ENCODE data around the gene ZNF516.
A peak's percentile ranks its signal among the peaks of the same experiment; 100 is the strongest.
"Not testable (repeated sequence)": the region's sequence is repeated elsewhere in the genome, so short reads cannot be mapped to it uniquely, and the experiment has no call there.

The ZNF516 gene

DNA sequence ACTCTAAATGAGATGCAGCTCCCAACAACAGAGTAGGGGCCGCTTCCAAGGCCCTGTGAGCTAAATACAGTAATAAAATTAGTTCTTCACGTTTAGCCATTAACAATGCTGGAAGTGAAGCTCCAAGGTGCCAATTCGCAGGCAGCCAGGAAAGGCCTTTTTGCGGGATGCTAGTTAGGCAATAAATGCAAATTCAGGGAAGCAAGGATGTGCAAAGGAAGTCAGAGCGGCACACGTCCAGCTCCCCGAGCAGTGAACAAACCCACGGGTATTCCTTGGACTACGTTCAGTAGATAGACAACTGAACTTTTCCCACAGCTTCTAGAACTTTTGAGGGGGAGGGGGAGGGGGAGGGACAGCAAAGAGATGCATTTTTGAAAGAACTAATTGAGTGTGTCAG is 6.9 kb downstream of the ZNF516 start:
- no peak for DNase-seq

- DNase-seq: peak; percentile 44 to 79
Observed at GRCh38 chr18:76487782-76488181, 7.3 kb downstream of the ZNF516 start.

DNA sequence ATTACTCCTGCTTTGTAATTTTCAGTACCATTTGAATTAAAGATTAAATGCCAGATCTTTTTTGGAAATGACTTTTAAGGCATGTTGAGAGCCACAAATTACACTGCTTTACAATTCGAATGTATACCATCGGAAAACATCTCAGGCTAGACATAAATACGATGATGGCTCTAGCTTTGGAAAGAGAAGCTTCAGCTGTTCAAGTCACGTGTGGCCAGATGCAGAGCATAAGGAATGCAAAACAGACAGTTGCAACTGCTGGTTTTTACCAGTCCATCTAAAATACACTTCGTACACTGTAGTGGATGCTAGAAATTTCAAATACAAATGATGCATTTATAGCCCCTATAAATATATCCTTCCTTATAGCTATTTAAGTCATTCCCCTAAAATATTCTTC is 8.0 kb downstream of the ZNF516 start:
- DNase-seq: peak; percentile 44 to 51

DNA sequence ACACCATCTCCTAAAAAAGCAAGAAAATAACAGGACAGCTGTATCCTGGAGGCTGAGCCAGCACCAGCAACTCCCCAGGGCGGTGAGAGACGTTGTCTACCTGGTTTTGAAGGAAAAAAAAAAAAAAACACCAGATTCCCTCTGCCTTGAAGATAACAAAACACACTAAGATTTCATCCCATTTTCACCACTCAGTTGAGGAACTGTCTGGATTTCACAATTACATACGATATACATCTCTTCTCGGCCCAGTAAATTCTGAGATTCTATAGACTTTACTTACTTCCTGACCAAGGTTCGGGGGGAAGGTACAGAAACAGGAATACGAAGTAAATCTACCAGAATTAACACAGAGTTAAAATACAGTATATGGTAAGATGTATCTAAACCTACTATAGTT is 8.5 kb downstream of the ZNF516 start:
- DNase-seq: no peak

DNA sequence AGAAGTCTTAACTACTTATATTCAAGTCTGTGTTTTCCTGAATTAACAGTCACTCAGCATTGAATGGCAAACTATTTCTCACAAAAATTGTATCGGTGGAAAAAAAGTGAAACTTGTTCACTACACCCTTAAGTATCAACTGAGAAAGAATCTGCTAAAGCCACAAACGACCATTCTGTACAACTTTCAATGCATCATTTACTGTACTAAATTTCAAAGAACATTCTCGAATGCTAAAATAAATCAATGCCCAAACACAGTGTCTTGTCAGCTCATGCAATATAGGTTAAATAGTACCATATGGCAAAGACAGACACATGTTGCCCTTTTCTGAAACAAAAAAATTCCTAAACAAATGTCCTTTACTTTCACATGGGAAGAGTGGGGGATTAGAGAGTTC is 9.0 kb downstream of the ZNF516 start:
- no peak for DNase-seq

DNA sequence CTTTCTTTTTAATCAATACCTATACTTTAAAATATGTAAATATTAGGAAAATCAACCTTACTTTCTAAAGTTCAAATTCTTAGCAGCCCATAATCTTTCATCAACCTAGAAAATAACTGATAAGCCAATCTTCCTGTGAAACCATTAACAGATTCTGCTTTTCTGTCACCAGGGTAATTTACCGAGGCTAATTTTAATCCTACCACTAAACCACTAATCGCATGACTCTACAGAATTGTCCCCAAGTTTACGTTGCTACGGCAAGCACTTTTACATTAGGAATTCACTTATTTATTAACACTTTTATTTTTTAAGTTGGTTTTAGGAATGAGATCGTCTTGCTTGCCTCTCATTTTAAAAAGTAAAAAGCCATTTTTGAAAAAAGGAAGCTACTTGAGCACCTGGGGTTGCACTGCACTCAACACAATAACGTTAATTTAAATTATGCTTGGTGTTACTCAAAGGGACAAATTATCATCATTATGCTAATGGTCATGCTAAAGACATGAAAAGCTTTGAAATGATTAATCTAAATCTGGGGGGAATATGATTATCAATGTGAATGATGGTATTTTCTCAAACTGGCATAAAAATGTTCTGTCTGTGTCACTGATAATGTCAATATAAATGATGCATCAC is 10.2 kb downstream of the ZNF516 start:
- DNase-seq: no peak

DNA sequence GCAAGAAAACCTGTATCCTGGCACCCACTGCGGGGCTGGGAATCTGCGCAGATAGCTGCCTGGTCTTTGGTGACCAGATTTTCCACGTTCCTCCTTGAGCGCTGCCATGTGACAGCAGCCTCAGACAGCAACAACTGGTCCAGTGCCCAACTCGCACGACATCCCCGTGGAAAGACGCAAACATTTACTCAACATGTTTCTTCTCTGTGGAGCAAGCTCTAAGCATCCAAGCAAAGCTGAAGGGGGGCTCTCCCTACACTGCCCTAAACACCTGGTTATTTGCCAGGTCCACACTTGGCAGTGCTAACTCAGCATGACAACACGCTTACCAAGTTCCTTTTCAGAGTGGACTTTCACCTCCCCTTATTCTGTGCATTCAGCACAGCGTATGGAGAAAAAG is 11.3 kb downstream of the ZNF516 start:
- DNase-seq: no peak

DNA sequence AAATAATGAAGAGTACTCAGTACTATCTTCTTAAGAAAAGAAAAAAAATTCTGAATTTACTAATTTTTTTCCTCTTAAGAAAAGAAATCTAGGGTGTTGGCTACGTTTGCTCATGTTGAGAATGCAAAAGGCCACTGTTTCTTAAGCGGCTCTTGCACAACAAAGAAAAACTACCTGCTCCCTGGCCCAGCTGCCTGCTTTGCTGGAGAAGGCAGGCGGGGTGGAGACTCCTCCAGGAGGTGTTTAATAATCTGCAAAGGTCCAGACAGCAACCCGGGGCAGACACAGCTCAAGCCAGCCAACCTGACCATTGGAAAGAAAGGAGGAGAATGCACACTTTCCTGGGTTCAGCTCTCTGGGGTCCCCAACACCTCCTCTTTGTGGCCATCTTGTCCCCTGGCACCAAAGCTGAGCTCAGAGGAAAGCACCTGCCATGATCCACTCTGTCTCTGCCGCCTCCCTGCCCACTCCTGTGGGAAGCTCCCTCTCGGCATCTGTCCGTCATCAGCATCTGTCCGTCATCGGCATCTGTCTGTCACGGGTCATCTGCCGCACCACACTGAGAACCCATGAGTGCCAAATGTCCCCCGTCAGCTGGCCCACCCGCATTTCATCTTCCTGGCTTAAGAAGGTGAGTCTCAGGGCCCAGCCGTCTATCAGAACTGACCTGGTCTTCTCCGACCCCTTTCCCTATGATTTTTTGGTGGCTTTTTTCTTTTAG is 11.9 kb downstream of the ZNF516 start:
- peak in 1 of 2 experiments; percentile 55 for DNase-seq

- DNase-seq: no peak
Observed at GRCh38 chr18:76482267-76482666, 12.8 kb downstream of the ZNF516 start.

GRCh38 chr18:76480913-76481312 is 14.1 kb downstream of the ZNF516 start:
- DNase-seq: no peak

GRCh38 chr18:76479351-76480238 is 15.4 kb downstream of the ZNF516 start:
- no peak for DNase-seq

GRCh38 chr18:76476665-76477561 is 18.1 kb downstream of the ZNF516 start:
- no peak for DNase-seq

GRCh38 chr18:76475450-76476194 is 19.4 kb downstream of the ZNF516 start:
- no peak for DNase-seq

DNA sequence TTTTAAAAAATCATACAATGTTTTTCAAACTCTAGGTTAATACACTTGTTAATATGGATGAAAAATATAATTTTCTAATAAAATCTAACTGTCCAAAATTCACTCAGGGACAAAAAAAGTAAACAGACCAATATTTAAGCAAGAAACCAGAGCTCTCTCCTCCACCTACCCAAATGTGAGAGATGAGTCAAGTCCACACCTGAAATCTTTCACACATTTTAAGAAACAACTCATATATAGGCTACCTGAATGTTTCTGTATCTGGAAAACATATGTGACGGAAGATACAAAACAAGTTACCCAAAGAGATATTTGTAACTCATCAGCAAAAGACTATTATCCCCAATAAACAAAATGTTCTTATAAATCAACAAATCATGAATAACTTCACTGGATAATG is 20.2 kb downstream of the ZNF516 start:
- no peak for DNase-seq

- DNase-seq: not testable (repeated sequence)
Observed at GRCh38 chr18:76473521-76473920, 21.5 kb downstream of the ZNF516 start.

DNA sequence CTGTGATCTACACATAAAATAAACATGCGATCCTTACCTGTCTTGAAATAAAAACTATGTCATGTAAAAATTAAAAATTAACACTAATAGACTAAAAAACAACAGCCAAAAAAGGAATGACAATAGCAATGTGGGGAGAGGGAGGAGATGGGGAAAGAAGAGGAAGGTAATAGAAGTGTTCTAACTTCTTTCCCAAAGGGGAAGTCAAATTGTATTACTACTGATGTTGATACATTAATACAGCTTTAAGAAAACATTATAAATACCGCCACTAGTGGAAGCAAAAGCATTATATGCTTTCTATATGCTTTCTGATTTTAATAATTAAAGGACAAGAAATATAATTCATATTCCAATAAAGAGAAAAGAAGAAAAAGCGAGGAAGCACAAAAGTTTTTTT is 22.2 kb downstream of the ZNF516 start:
- no peak for DNase-seq

DNA sequence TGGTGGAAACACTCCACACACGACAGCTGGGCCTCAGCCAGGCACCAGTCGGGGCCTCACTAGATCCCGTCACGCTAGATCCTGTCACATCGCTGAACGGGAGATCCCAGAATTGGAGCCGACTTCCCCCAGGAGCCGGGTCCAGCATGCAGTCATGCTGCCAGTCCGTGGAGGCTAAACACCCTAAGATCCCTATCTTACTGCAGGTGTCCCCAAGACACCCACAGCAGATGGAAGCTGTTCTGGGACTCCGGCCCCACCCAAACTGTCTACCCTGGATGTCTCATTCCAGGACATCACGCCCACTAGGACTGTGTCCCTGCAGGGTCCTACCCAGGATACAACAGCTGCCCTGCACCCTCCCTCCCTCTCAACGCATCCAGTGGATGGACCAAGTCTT is 23.4 kb downstream of the ZNF516 start:
- DNase-seq: no peak

DNA sequence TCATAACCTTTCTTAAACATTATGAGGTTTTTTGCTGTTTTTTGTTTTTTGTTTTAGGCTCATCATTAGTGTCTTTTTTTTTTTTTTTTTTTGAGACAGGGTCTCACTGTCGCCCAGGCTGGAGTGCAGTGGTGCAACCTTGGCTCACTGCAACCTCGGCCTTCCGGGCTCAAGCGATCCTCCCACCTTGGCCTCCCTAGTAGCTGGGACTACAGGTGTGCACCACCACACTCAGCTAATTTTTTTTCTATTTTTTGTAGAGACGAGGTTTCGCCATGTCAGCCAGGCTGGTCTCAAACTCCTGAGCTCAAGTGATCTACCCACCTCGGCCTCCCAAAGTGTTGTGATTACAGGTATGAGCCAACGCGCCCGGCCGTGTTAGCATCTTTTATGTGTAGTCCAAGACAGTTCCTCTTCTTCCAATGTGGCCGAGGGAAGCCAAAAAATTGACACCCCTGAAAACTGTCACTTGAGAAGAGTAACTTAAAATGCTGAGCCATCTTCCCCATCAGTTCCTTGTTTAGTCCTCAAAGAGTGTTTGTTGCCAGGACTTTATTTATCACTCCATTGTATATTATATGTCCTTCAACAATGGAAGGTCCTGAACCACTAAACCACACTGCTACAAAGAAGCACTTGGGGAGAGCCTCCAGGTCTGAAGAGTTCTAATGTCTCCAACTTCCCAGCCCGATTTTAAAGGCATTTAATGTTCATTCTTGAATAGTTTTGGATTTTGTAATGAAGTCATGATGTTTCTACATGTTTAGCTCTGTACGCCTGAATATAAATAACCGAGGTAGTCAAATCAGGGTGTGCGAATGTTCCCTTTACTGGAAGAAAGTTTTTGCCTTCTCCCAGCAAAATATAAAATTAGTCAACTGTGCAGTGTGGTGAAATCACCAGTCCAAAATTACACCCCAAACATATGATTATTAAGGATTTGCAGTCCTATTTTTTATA is 26.4 kb downstream of the ZNF516 start:
- DNase-seq: no peak

GRCh38 chr18:76467371-76468190 is 27.5 kb downstream of the ZNF516 start:
- DNase-seq: no peak

All from NCI-H524 (cell line).